HL-60/S4 treated with retinoic acid at 250 ng/mL for 4 days and 3 days (cell line): ENCODE results near the gene RBM3.

Source experiments
- in situ Hi-C: fragments of 300-500 bp; cut with MboI; formaldehyde crosslinking; loops from 2 replicates; pipeline ENCODE4 v1.7.0; 2022; ENCODE audit warnings: low sequenced_read_pairs

Gene RBM3

DNA sequence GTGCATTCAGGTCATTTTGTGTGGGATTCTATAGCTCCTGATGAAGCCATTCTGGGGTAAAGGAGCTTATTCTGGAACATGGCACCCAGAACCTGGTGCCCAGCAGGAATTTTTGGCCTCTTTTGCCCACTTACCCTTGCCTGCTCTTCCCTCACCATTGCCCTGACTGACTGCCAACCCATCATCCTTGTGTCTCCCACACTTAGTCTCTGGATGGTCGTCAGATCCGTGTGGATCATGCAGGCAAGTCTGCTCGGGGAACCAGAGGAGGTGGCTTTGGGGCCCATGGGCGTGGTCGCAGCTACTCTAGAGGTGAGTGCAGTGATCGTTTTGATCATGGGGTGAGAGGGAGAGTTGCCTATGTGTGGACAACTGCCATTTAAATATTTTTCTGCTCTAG, 1.8 kb downstream of the RBM3 start:
- in situ Hi-C loops = no loop called here

DNA sequence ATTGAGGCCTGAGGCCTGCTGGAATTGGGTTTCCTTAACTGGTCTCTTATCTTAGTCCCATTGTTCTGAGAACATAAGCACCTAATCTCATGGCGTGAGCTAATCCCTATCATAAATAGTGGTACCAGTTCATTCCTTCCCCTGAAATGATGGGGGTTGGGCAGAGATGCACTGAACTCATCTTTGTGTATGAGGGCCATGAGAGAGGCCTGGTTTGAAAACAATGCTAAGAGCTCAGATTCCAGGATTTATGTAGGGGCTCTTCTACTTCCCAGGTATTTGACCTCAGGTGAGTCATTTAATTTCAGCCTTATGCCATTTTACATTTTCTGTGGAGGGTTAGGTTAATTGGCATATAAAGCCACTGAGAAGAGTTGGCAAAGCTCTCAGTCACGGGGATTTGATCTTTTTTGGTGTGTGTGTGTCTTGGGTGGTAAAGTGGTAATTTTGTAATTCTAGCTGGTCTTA, 4.4 kb downstream of the RBM3 start:
- in situ Hi-C loops = no loop called here

DNA sequence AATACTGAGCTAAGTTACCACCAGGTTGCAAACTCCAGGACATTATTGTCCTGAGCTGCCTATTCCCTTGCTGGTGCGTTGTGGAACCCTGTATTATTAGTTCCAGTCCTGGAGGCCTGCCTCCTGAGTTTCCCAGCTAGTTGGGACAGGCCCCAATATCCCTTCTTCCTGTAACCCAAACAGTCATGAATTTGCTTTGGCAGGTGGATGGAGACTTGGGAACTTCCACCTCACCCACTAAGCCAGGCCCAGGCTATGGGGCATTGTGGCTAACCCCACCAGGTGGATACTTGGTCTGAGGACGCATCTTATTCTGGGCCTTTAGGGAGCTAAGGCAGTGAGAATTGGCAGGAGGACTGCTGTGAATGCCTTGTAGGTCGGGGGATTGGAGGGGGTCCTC, 5.0 kb downstream of the RBM3 start:
- in situ Hi-C loops = no loop called here

DNA sequence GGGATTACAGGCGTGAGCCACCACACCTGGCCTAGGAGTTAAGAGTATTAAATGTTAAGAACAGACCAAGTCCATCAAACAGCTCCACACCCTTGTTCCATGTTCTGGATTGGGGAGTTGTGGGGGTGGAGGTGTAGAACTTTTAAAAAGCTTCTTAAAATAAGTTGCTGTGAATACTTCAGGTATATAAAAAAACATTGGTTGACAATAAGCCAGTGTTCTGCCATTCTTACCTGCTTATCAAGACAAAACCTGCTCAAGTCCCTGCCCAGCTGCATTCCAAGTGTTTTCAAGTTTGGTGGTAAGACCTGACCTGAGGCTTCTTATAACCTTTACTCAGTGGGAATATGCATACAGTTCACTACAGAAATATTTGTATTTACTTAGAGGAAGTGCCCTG, 6.4 kb downstream of the RBM3 start:
- in situ Hi-C loops = no loop called here

- in situ Hi-C loops = no loop called here
Observed at GRCh38 chrX:48584698-48585097, 10.4 kb downstream of the RBM3 start.

DNA sequence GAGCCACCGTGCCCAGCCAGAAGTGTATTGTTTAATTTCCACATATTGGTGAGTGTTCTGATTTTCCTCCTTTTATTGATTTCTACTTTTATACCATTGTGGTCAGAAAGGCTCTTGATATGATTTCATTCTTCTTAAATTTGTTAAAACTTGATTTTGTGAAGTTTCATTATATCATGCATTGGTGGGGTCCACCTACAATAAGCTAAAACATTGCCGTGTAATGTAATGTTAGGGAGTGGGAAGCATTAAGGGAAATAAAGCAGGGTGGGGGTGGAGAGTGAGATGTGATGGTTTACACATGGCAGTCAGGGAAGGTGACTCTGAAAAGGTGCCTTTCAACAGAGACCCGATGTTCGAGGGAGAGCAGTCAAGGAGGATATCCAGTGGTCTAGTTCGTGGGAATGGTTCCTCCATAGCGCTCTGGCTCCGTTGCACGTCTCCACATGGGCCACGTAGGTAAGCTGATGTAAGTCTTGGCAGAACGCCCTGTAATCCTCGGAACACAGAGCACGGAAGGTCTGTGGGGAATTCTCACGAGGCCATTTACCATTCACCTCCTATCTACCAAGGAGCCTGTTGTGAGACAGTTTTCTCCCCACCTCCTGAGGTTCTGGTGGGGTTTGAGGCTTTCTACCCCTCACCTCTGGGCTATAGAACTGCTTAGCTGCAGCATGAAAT, 15.3 kb downstream of the RBM3 start:
- in situ Hi-C loops = no loop called here

- in situ Hi-C loops = no loop called here
Observed at GRCh38 chrX:48590203-48591103, 16.2 kb downstream of the RBM3 start.

- in situ Hi-C loops = no loop called here
Observed at GRCh38 chrX:48591255-48591791, 17.0 kb downstream of the RBM3 start.

GRCh38 chrX:48592971-48593370, 18.7 kb downstream of the RBM3 start:
- in situ Hi-C loops = no loop called here

GRCh38 chrX:48595929-48596328, 21.6 kb downstream of the RBM3 start:
- in situ Hi-C loops = no loop called here

GRCh38 chrX:48597353-48598264, 23.3 kb downstream of the RBM3 start, which contains the start of gene WDR13:
Gene WDR13, plus strand, starts transcription at chrX:48597492. Its CDS starts 505 bp downstream, at chrX:48597997.
- in situ Hi-C loops = no loop called here

DNA sequence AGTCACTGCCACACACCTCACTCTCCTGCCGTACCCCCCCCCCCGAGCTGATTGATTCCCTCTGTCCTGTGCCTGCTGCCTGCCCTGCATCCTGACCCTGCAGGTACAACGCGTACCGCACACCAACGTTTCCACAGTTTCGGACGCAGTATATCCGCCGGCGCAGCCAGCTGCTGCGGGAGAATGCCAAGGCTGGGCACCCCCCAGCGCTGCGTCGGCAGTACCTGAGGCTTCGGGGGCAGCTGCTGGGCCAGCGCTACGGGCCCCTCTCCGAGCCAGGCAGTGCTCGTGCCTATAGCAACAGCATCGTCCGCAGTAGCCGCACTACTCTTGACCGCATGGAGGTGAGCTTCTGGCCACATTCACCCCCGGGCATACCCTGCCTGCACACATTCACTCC, 24.3 kb downstream of the RBM3 start:
- in situ Hi-C loops = no loop called here

DNA sequence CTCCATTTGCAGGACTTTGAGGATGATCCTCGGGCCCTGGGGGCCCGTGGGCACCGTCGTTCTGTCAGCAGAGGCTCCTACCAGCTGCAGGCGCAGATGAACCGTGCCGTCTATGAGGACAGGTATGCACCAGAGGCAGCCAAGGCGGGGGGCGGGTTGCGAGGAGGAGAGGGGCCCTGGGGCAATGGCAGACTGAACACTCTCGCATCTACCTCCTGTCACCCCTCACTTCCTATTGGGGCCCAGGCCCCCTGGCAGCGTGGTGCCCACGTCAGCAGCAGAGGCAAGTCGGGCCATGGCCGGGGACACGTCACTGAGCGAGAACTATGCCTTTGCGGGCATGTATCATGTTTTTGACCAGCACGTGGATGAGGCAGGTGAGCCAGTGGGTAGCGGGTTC, 25.1 kb downstream of the RBM3 start:
- in situ Hi-C loops = no loop called here

GRCh38 chrX:48600226-48600625, 25.9 kb downstream of the RBM3 start:
- in situ Hi-C loops = no loop called here

- in situ Hi-C loops = no loop called here
Observed at GRCh38 chrX:48601741-48602394, 27.6 kb downstream of the RBM3 start.

DNA sequence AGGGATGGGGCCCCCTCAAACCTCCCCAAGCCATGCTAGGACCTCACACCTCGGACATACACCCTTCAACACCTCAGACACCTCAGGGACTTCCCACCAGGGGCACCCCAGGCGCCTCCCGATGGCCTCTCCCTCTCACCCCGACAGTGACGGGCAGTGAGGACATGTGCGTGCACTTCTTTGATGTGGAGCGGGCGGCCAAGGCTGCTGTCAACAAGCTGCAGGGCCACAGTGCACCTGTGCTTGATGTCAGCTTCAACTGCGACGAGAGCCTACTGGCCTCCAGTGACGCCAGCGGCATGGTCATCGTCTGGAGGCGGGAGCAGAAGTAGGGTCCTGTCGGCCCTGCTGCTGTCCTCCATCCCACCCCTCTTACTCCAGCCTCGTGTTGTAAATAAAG, 30.4 kb downstream of the RBM3 start:
- in situ Hi-C loops = no loop called here

DNA sequence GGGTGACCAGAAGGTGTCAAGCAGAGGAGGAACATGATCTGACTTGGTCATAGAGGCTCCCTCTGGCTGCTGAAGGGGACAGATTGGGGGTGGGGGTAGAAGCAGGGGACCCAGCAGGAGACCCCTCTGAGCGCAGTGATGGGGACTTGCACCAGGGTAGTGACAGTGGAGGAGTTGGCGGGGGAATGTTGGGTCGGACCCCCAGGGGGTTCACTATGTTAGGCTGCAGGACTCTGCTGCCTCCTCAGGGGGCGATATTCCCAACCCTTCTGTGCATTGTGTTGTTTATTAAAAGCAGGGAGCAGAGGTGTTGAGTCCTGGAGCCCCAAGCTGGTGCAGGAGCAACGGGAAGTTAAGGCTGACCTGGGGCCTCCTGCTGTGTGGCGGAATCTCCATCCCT, 31.8 kb downstream of the RBM3 start:
- in situ Hi-C loops = no loop called here

DNA sequence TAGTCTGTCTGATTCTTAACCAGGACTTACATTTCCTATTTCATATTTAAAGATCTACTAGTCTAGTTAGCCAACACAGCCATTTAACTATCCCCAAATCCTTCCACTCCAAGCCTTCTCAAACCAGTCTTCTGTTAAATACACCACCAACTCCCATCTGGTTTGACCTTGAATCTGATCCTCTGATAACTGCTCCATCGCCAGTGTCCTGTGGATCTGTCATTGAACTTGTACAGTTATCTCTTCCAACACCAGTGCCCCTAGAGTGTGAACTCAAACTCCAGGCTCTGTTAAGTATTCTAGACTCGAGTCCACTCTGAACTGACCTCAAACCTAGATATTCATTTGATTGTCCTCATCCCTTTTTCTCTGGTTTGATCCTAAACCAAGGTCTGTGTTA, 37.4 kb downstream of the RBM3 start:
- in situ Hi-C loops = no loop called here

DNA sequence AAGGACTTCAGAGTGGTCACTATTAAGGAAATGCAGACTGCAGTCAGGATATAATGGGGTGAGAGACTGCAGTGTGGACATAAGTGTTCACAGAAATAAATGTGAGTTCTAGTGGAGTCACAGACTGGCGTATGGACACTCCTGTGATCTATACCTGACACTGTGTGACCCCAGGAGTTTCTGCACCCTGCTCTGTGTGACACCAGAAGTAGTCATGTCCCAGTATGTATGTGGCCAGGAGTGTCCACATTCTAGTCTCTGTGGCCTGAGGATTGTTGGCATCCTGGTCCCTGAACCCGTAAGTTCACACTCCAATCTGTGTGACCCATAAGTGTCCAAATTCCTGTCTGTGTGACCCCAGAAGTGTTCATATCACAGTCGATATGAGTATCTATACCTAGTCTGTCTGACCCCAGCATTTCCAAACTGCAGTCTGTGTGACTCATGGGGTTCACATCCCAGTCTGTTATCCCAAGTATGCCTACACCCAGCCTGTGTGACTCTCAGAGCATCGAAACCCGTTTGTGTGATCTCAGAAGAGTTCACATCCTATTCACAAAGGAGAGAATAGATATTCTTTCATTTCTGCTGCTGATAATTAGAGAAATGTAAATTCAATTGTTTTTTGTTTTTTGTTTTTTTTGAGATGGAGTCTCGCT, 39.3 kb downstream of the RBM3 start:
- in situ Hi-C loops = no loop called here

DNA sequence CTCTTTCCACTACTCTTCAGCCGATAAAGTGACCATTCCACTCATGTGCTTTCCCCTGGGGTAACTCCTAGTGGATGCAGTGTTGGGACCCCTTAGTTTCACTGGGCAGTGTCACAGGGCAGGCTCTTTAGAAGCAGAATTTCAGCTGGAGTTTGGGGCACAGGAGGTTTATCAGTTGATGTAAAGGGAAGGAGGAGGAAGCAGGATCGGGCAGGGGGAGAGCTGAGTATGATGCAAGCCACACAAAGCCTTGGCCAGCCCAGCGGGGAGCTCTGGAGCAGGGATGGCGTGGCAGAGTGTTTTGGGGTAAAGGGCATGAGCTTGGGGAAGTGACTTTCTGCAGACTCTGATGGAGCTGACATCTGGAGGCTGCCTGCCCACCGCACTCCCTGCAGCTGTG, 42.3 kb downstream of the RBM3 start:
- in situ Hi-C loops = no loop called here
